Transverse colon (tissue), 3 donors: ENCODE data around the gene WASF2.

Experiments
- EP300 ChIP-seq: sonication (generic); formaldehyde crosslinking; IDR thresholded peaks from one replicate; pipeline ENCODE4 v1.6.1; 2017; ENCODE audit warnings: antibody characterized with exemption, low read depth
- POLR2A ChIP-seq: fragments of 450-650 bp; IDR thresholded peaks from one replicate; pipeline ENCODE4 v1.6.1; 2016; ENCODE audit warnings: antibody characterized with exemption, mild to moderate bottlenecking, moderate library complexity
- TF ChIP-seq, protein P1 (sequence below), 5 experiments: fragments of 200-600 bp in 3 of 5; fragments of 450-650 bp in 2 of 5; sonication (generic) in 3 of 5; IDR thresholded peaks; 1 replicate in 2 of 5; 2 replicates in 3 of 5; pipeline ENCODE4 v1.5.1; 2016 to 2017; ENCODE audit warnings: antibody characterized with exemption in 5 of 5, inconsistent platforms in 3 of 5, mild to moderate bottlenecking in 2 of 5, moderate library complexity in 1 of 5

GRCh38 chr1:27529704-27530018, 39.7 kb upstream of the WASF2 start:
- TF ChIP-seq, protein P1, sequence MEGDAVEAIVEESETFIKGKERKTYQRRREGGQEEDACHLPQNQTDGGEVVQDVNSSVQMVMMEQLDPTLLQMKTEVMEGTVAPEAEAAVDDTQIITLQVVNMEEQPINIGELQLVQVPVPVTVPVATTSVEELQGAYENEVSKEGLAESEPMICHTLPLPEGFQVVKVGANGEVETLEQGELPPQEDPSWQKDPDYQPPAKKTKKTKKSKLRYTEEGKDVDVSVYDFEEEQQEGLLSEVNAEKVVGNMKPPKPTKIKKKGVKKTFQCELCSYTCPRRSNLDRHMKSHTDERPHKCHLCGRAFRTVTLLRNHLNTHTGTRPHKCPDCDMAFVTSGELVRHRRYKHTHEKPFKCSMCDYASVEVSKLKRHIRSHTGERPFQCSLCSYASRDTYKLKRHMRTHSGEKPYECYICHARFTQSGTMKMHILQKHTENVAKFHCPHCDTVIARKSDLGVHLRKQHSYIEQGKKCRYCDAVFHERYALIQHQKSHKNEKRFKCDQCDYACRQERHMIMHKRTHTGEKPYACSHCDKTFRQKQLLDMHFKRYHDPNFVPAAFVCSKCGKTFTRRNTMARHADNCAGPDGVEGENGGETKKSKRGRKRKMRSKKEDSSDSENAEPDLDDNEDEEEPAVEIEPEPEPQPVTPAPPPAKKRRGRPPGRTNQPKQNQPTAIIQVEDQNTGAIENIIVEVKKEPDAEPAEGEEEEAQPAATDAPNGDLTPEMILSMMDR (IDR thresholded peaks at IDR 0.05), result no peak
- no peak for TF ChIP-seq POLR2A
- no peak for TF ChIP-seq EP300
